Coronary artery (tissue), 2 donors: Measurements from ENCODE around the gene EMILIN3.
A peak's percentile ranks its signal among the peaks of the same experiment; 100 is the strongest.

Experiments
- DNase-seq: peaks from one replicate; pipeline ENCODE4 v3.0.0-alpha.2; 2017; ENCODE audit warnings: low spot score
- H3K27ac ChIP-seq, 2 donors: fragments of 200-600 bp; sonication (generic); one replicate each; pipeline ENCODE4 v1.5.1; 2016 to 2019
- H3K4me3 ChIP-seq: fragments of 200-600 bp; sonication (generic); 2 replicates; pipeline ENCODE4 v1.5.1; 2016; ENCODE audit warnings: mild to moderate bottlenecking, moderate library complexity
- TF ChIP-seq, protein P1 (sequence below): fragments of 200-600 bp; sonication (generic); IDR thresholded peaks from one replicate; pipeline ENCODE4 v1.5.1; 2019; ENCODE audit warnings: antibody characterized with exemption

The EMILIN3 gene

DNA sequence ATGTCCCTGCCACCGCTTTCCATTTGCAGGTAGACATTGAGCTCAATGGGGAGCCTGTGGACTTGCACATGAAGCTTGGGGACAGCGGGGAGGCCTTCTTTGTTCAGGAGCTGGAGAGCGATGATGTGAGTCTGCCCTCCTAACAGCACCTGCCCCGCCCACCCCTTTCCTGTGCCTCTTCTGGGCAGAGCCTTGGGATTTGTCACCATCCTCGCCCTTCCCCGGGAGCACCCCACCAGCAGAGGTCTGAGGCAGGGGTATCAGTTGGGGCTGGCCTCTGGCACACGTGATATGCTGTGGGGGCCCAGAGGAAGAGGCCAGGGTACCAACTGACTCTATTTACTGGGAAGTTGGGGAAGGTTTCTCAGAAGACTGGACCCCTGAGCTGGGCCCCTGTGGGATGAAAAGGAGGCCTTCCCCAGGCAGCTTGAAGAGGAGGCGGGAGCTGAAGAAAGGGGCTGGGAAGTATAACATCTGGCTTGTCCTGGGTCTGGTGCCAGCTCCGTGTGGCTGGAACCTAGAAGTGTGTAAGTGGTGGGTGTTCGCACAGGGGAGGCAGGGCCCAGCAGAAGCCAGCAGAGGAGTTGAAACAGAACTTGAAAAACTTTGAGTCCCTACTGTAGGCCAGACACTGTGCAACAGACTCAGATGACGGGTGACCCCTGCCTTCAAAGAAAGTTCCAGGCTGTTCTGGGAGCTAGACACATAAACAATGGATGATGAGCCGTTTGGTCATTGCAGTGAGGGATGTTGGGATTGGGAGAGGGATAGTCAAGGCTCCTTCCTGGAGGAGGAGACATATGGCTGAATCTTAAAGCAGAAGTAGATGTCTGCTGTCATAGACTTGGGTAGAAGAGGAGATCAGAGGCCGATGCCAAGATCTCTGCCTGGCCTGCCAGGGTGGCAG, 18.8 kb downstream of the EMILIN3 start:
- Histone ChIP-seq H3K27ac (no peak overlapping the region), H3K4me3 (no peak overlapping the region)
- DNase-seq = no peak
- TF ChIP-seq, protein P1, sequence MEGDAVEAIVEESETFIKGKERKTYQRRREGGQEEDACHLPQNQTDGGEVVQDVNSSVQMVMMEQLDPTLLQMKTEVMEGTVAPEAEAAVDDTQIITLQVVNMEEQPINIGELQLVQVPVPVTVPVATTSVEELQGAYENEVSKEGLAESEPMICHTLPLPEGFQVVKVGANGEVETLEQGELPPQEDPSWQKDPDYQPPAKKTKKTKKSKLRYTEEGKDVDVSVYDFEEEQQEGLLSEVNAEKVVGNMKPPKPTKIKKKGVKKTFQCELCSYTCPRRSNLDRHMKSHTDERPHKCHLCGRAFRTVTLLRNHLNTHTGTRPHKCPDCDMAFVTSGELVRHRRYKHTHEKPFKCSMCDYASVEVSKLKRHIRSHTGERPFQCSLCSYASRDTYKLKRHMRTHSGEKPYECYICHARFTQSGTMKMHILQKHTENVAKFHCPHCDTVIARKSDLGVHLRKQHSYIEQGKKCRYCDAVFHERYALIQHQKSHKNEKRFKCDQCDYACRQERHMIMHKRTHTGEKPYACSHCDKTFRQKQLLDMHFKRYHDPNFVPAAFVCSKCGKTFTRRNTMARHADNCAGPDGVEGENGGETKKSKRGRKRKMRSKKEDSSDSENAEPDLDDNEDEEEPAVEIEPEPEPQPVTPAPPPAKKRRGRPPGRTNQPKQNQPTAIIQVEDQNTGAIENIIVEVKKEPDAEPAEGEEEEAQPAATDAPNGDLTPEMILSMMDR = no peak

DNA sequence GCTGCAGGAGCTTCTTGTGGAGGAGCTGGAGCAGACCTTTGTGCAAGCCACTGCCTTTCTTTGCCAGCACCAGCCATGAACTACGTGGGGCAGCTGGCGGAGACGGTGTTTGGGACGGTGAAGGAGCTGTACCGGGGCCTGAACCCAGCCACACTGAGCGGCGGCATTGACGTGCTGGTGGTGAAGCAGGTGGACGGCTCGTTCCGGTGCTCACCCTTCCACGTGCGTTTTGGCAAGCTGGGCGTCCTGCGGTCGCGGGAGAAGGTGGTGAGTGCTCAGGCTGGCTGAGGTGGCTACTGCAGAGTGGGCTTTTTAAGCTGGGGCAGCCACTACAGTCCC, 20.9 kb downstream of the EMILIN3 start:
- TF ChIP-seq, protein P1 = no peak
- Histone ChIP-seq H3K4me3 (no peak overlapping the region), H3K27ac (no peak overlapping the region)
- DNase-seq = no peak

DNA sequence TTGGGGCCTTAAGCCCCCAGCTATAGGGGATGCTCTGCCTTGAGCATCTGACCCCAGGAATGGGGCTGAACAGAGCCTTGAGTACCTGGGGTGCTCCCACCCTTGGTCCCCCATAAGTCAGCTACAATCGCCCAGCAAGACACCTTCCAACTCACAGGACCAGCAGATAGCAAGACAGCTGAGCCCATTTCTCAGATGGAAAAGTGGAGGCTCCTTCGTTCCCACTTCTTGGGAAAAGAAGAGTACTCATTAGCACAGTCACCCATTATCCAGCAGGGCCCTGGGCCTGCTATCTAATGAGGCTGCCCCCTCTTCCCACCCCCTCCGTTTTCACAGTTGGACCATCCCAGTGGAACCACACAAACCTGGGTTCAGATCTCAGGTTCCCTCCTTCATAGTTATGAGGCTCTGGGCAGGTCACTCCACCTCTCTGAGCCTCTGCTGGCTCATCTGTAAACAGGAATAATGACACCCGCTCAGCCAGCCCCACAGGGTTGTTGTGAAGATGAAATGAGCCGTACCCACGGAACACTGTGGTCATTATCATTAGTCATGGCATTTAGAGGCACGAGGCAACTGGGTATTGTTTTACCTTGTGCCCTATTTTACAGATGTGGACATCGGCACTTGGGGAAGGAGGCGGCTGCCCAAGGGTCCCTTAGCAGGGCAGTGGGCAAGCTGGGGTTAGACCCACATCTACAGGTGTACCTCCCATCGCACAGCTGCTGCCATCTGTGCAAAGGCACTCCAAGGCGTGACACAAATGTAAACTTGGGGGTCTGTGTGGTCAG, 21.5 kb downstream of the EMILIN3 start:
- H3K4me3 ChIP-seq = no peak overlapping the region
- TF ChIP-seq, protein P1 = no peak
- no peak overlapping the region for H3K27ac ChIP-seq
- no peak for DNase-seq

DNA sequence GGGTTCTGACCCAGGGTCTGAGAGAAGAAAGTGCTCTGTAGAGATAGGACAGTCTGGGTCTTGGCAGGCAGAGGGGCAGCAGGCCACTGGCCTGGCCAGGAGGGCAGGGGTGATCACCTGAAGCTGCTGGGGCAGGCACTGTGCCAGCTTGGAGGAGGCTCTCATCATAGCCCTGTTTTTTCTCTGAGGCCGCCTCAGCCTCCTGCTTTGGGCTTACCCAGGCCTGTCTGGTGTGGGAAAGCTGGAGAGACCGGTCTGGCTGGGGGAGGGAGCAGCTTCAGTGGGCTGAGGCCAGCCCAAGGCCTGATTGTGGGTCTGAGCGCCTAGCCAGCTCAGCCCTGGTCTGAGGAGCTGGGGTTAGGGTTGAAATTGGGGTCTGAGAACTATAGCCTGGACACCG, 22.1 kb downstream of the EMILIN3 start:
- TF ChIP-seq, protein P1 = no peak
- no peak for DNase-seq
- H3K4me3 ChIP-seq = no peak overlapping the region
- no peak overlapping the region for H3K27ac ChIP-seq

DNA sequence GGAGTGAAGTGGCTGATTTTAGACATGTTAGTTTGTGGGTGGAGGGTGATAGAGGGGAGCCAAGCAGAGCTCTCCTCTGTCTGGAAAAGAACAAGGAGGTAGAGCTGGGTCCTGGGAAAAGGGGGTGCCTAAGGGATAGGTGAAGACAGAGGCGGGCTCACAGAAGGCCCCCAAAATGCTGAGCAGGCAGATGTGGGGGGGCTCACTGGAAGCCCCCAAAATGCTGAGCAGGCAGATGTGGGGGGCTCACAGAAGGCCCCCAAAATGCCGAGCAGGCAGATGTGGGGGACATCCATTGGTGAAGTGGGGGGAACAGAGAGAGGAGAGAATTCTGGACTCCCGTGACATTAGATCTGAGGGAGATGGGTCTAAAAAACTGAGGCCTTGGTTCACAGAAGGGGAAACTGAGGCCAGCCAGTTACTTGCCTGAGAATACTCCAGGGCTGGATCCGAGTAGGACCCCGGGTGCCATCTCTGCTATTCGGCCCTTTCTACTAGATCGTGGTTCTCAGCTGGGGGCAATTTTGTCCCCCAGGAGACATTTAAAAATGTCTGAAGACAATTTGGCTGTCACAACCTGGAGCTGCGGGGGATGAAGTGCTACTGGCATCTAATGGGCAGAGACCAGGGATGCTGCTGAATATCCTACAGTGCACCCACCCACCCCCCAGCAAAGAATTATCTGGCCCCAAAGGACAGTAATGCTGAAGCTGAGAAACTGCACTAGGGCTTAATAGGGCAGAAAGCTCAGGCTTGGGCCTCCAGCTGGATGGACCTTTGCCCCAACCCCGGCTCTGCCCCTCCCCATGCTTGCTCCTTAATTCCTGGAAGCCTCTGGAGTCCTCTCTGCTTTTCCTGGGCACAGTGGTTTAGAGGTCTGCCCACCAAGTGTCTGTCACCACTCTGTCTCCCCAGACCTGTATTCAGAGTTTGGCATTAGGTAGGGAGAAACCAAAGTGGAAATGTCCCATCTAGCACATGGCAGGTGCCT, 23.8 kb downstream of the EMILIN3 start:
- no peak for DNase-seq
- TF ChIP-seq, protein P1 = no peak
- H3K27ac ChIP-seq = no peak overlapping the region
- no peak overlapping the region for H3K4me3 ChIP-seq

DNA sequence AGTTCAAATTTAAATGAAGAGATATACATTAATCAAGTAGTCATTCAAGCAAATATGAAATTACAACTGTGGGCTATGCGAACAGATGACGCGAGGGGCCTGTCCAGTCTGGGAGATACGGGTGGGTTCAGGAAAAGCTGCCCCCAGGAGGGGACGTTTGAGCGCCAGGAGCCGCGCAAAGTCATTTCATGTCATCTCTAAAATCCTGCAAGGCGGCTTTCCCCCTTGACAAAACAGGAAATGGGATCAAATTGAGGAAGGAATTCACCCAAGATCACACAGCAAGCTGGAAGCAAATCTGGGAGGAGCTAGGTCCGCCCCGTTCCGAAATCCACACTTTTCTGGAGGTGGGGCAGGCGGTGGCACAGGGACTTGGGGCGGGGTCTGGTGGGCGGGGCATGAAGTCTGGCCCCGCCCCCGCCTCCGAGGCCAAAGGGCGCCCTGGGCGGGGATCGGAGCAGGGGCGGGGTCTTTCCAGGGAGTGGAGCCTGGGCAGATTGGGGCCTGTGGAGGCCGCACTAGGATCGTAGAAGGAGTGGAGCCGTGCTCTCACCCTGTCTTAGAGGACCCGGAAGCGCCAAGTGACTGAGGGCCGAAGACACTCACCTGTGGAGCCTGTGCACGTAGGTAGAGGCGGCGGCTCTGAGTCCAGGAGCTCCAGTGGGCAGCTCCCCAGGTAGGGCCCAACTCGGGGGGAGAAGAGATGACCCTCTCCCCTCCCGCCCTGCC, 26.1 kb downstream of the EMILIN3 start, which contains the start of gene LPIN3:
LPIN3 (plus strand) TSS at position 495 of the 729 bp plus-strand sequence. CDS start 4,983 bp downstream, outside the sequence.
- H3K27ac ChIP-seq = peak within 1 kb of the TSS; percentile 67 to 77
- DNase-seq = peak; percentile 91
- H3K4me3 ChIP-seq = peak within 1 kb of the TSS; percentile 63
- TF ChIP-seq, protein P1 = no peak
